Tibial nerve (tissue), 4 donors: ENCODE measurements around the gene TBC1D16. TPM values are rescaled to one million over a fixed set of nuclear protein-coding genes. Genes with fewer than 3 reads are reported as not detected.
"Not testable (repeated sequence)": the region's sequence is repeated elsewhere in the genome, so short reads cannot be mapped to it uniquely, and the experiment has no call there.

Experiments used
- DNase-seq, 2 donors: peaks; one replicate each; pipeline ENCODE4 v3.0.0-alpha.2; 2019; ENCODE audit warnings: low spot score in 2 of 2
- H3K27ac ChIP-seq, 4 donors: fragments of 200-600 bp; sonication (generic) in 3 of 4; one replicate each; pipeline ENCODE4 v1.5.1; 2017 to 2019; ENCODE audit warnings: mild to moderate bottlenecking in 1 of 4
- H3K27me3 ChIP-seq, 2 donors: fragments of 200-600 bp; sonication (generic) in 1 of 2; one replicate each; pipeline versions ENCODE4 v1.5.1 to v1.6.0; 2017 to 2019
- H3K36me3 ChIP-seq, 3 donors: fragments of 200-600 bp; sonication (generic); one replicate each; pipeline ENCODE4 v1.5.1; 2018 to 2019
- H3K4me1 ChIP-seq, 4 donors: fragments of 200-600 bp; sonication (generic) in 3 of 4; one replicate each; pipeline ENCODE4 v1.5.1; 2017 to 2019
- H3K4me3 ChIP-seq, 4 donors: fragments of 200-600 bp; sonication (generic) in 3 of 4; one replicate each; pipeline ENCODE4 v1.5.1; 2017 to 2019; ENCODE audit warnings: mild to moderate bottlenecking in 1 of 4, moderate library complexity in 1 of 4
- H3K9me3 ChIP-seq, 4 donors: fragments of 200-600 bp; sonication (generic) in 3 of 4; one replicate each; pipeline ENCODE4 v1.5.1; 2017 to 2019
- EP300 ChIP-seq, 2 donors: sonication (generic); formaldehyde crosslinking; IDR thresholded peaks; one replicate each; pipeline ENCODE4 v1.6.1; 2017; ENCODE audit warnings: antibody characterized with exemption in 2 of 2, mild to moderate bottlenecking in 1 of 2
- POLR2A ChIP-seq, 2 donors: fragments of 450-650 bp; IDR thresholded peaks; one replicate each; pipeline ENCODE4 v1.6.1; 2017; ENCODE audit warnings: antibody characterized with exemption in 2 of 2, mild to moderate bottlenecking in 2 of 2, moderate library complexity in 2 of 2
- WGBS, 2 donors: methylation state at CpG; one replicate each; pipeline ENCODE4 v1.1.5; 2018; 5-methylcytosine and 5-hydroxymethylcytosine counted together
- total RNA-seq, 4 donors: library from RNA; depleted of rRNA; stranded (reverse); fragments of >200 nt; gene quantifications; one replicate each; pipeline ENCODE4 v1.1.0, GENCODE V29; 2016
- TF ChIP-seq, protein P1 (sequence below), 5 experiments: fragments of 200-600 bp in 3 of 5; fragments of 450-650 bp in 2 of 5; sonication (generic) in 3 of 5; IDR thresholded peaks; one replicate each; pipeline ENCODE4 v1.5.1; 2016 to 2019; ENCODE audit warnings: antibody characterized with exemption in 5 of 5, mild to moderate bottlenecking in 3 of 5, moderate library complexity in 2 of 5

Gene TBC1D16
- total RNA-seq, 4 donors from 2014 or later, result 48.3 to 68.4 (median 58.1) TPM

DNA sequence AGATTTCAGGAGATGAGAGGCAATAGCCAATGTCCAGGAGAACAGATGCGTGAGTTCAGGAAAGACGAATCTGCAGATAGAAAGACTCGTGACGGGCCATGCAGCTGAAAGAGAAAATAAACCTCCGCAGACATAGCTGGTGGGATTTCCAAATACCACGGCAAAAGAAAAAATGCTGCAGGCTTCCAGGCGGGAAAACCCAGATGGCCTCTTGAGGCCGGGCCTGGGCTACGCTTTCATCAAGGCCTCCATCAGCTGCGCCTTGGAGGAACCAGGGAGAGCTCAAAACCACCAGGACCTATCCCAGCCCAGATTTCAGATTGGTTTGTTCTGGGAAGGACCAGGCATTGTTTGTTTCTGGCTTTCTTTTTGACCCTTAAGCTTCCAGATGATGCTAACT lies 17.4 kb upstream of the TBC1D16 start:
- Histone ChIP-seq H3K9me3 (no peaks in the 10 kb centered on the region), H3K4me3 (no peak overlapping the region), H3K27ac (peak overlapping the region in 3 of 4 donors; percentile 35 to 83 (median 64)), H3K36me3 (peaks cover 0 to 30% (median 0%) of the 10 kb centered on the region in 3 donors), H3K4me1 (peaks cover 0 to 27% (median 14%) of the 10 kb centered on the region in 4 donors), H3K27me3 (no peaks in the 10 kb centered on the region)
- DNase-seq, result no peak
- TF ChIP-seq, protein P1, sequence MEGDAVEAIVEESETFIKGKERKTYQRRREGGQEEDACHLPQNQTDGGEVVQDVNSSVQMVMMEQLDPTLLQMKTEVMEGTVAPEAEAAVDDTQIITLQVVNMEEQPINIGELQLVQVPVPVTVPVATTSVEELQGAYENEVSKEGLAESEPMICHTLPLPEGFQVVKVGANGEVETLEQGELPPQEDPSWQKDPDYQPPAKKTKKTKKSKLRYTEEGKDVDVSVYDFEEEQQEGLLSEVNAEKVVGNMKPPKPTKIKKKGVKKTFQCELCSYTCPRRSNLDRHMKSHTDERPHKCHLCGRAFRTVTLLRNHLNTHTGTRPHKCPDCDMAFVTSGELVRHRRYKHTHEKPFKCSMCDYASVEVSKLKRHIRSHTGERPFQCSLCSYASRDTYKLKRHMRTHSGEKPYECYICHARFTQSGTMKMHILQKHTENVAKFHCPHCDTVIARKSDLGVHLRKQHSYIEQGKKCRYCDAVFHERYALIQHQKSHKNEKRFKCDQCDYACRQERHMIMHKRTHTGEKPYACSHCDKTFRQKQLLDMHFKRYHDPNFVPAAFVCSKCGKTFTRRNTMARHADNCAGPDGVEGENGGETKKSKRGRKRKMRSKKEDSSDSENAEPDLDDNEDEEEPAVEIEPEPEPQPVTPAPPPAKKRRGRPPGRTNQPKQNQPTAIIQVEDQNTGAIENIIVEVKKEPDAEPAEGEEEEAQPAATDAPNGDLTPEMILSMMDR (IDR thresholded peaks at IDR 0.05), result no peak
- no peak for TF ChIP-seq POLR2A (IDR thresholded peaks at IDR 0.05)
- no peak for TF ChIP-seq EP300 (IDR thresholded peaks at IDR 0.05)
- WGBS, 2 donors, result 62 to 68% methylated on average over 10 of the region's 10 CpGs

DNA sequence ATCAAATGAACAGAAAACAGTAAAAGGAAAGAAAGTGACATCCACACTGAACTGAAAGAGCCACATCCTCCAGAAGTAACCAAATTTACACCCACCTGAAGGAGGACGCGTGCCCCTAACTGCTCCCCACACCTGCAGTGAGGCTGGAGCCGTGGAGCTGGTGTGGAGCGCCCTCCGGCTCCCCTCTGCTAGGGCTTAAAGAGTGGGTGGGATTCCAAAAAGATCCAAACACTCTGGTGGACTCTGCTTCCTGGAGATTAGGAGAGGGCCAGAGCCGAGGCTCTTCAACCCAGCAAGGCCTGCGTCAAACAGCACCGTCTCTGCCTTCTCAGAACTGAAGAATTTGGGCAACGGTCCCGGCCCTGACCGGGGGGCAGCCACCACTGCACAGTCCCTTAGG lies 16.0 kb upstream of the TBC1D16 start:
- TF ChIP-seq, protein P1 (IDR thresholded peaks at IDR 0.05), result no peak
- TF ChIP-seq EP300 (IDR thresholded peaks at IDR 0.05), result no peak
- TF ChIP-seq POLR2A (IDR thresholded peaks at IDR 0.05), result no peak
- 94 to 95% methylated on average over 8 to 11 of the region's 11 CpGs for WGBS, 2 donors
- H3K36me3 ChIP-seq, result peaks cover 0 to 24% (median 0%) of the 10 kb centered on the region in 3 donors
- H3K4me3 ChIP-seq, result no peak overlapping the region
- no peaks in the 10 kb centered on the region for H3K27me3 ChIP-seq
- peaks cover 0 to 27% (median 14%) of the 10 kb centered on the region in 4 donors for H3K4me1 ChIP-seq
- no peaks in the 10 kb centered on the region for H3K9me3 ChIP-seq
- H3K27ac ChIP-seq, result no peak overlapping the region
- no peak for DNase-seq

DNA sequence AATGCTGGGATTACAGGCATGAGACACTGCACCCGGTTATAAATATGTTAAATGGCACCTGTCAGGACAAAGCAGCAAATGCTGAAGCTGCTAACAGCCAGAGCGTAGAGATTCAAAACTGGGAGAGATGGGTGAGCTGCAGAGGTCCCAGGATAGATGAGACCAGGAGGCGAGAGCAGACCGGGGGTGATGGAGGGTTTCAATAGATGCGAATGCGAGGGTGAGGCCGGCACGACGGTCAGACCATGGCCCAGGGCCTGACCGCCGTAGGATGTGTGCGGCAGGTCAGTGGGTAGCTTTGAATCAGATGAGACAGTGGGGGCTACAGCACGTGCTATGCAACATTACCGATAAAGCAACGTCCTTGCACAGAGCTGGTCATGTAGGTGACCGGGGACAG lies 15.0 kb upstream of the TBC1D16 start:
- no peak overlapping the region for H3K4me3 ChIP-seq
- DNase-seq, result no peak
- H3K27me3 ChIP-seq, result no peaks in the 10 kb centered on the region
- WGBS, 2 donors, result 85 to 93% methylated on average over 16 of the region's 16 CpGs
- peaks cover 0 to 24% (median 0%) of the 10 kb centered on the region in 3 donors for H3K36me3 ChIP-seq
- peaks cover 0 to 27% (median 14%) of the 10 kb centered on the region in 4 donors for H3K4me1 ChIP-seq
- no peak for TF ChIP-seq EP300 (IDR thresholded peaks at IDR 0.05)
- TF ChIP-seq POLR2A (IDR thresholded peaks at IDR 0.05), result no peak
- TF ChIP-seq, protein P1 (IDR thresholded peaks at IDR 0.05), result no peak
- H3K9me3 ChIP-seq, result no peaks in the 10 kb centered on the region
- no peak overlapping the region for H3K27ac ChIP-seq

DNA sequence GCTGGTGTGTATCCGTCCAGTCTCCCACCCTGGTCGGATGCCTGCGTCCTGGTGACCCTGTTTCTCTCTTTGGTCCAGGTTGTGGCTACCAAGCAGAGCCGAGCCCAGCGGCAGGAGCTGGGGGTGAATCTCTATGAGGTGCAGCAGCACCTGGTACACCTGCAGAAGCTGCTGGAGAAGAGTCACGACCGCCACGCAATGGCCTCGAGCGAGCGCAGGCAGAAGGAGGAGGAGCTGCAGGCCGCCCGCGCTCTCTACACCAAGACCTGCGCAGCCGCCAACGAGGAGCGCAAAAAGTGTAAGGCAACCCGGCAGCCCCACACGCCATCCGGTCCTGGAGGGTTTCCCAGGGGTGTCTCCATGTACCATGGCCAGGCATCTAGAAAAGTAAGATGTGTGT lies 14.3 kb upstream of the TBC1D16 start:
- no peak for TF ChIP-seq POLR2A (IDR thresholded peaks at IDR 0.05)
- no peak for TF ChIP-seq EP300 (IDR thresholded peaks at IDR 0.05)
- TF ChIP-seq, protein P1 (IDR thresholded peaks at IDR 0.05), result no peak
- Histone ChIP-seq H3K27ac (no peak overlapping the region), H3K4me3 (no peak overlapping the region), H3K36me3 (peaks cover 0 to 24% (median 0%) of the 10 kb centered on the region in 3 donors), H3K4me1 (peaks cover 0 to 26% (median 14%) of the 10 kb centered on the region in 4 donors), H3K27me3 (no peaks in the 10 kb centered on the region), H3K9me3 (no peaks in the 10 kb centered on the region)
- 96 to 97% methylated on average over 21 of the region's 21 CpGs for WGBS, 2 donors
- DNase-seq, result no peak

DNA sequence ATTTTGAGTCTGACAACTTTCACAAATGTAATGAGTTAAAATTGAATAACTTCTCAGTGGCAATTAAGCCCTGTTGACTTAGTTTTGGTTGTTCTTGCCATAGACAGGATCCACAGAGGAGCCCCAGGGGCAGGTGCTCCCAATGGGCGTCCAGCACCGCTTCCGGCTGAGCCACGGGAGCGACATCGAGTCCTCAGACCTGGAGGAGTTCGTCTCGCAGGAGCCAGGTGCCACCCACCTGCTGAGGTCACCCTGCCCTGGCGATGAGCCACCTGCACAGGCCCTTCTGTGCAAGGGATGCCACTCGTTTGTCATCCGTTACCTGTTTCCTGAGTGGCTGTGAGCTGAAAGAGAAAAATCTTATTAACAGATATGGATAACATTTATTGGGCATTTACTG lies 11.5 kb upstream of the TBC1D16 start:
- DNase-seq, result no peak
- H3K4me1 ChIP-seq, result no peaks in the 10 kb centered on the region
- H3K36me3 ChIP-seq, result peaks cover 0 to 42% (median 0%) of the 10 kb centered on the region in 3 donors
- H3K4me3 ChIP-seq, result no peak overlapping the region
- no peak for TF ChIP-seq POLR2A (IDR thresholded peaks at IDR 0.05)
- TF ChIP-seq, protein P1 (IDR thresholded peaks at IDR 0.05), result no peak
- H3K27me3 ChIP-seq, result no peaks in the 10 kb centered on the region
- H3K9me3 ChIP-seq, result no peaks in the 10 kb centered on the region
- WGBS, 2 donors, result 88 to 92% methylated on average over 11 of the region's 11 CpGs
- H3K27ac ChIP-seq, result no peak overlapping the region

DNA sequence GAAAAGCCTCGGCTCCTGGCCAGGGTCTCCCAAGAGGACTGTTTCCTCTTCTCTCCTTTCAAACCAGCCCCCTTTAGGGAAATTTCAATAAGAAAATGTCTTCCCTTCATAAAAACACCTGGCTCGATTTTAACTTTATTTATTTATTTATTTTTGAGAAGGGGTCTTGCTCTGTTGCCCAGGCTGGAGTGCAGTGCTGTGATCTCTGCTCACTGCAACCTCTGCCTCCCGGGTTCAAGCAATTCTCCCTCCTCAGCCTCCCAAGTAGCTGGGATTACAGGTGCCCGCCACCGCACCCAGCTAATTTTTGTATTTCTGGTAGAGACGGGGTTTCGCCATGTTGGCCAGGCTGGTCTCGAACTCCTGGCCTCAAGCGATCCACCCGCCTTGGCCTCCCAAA lies 11.0 kb upstream of the TBC1D16 start:
- not testable (repeated sequence) for H3K4me3 ChIP-seq, H3K27me3 ChIP-seq, H3K27ac ChIP-seq, H3K4me1 ChIP-seq, H3K9me3 ChIP-seq, DNase-seq
- peaks cover 0 to 46% (median 0%) of the 10 kb centered on the region in 3 donors for H3K36me3 ChIP-seq
- 96 to 98% methylated on average over 10 of the region's 10 CpGs for WGBS, 2 donors
